Measurements from ENCODE around the gene VSIG10.
"Not testable (repeated sequence)": the region's sequence is repeated elsewhere in the genome, so short reads cannot be mapped to it uniquely, and the experiment has no call there.

Gene VSIG10, protein sequence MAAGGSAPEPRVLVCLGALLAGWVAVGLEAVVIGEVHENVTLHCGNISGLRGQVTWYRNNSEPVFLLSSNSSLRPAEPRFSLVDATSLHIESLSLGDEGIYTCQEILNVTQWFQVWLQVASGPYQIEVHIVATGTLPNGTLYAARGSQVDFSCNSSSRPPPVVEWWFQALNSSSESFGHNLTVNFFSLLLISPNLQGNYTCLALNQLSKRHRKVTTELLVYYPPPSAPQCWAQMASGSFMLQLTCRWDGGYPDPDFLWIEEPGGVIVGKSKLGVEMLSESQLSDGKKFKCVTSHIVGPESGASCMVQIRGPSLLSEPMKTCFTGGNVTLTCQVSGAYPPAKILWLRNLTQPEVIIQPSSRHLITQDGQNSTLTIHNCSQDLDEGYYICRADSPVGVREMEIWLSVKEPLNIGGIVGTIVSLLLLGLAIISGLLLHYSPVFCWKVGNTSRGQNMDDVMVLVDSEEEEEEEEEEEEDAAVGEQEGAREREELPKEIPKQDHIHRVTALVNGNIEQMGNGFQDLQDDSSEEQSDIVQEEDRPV

DNA sequence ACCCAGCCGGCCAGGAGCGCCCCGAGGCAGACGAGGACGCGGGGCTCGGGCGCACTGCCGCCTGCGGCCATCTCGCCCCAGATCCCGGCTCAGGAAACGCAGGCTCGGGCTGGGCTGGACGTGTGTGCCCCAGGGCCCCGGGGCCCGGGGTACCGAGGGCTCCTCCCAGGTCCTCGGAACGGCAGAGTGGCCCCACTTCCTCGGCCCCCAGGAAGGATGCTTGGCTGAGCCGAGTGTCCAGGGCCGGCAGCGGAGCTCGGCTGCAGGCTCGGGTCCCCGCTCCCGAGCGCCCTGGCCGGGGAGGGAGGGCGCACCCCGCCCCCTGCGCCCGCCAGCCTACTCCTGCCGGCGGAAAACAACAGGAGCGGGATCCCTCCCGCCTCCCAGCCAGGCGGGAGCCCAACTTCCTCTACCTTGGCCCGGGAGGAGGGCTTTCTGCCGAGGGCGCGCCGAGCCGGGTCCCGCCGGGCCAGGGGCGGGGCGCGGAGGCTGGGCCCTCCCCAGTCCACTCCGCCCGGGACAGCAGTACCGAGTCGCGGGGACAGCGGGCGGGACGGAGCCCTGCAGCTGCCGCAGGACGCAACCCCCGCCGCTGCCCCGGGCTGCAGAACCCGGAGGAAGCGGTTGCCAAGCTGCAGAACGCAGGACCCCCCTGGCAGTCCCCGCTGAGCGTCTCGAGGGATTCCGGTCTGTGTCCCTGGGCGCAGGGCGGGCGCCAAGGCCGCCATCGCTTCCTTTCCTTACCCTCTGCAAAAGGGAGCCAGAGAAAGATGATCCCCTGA, at the start of gene VSIG10:
Gene VSIG10, minus strand, starts transcription at position 411 of the 782 bp plus-strand sequence. Its CDS starts 340 bp downstream, at position 71.
- peak; percentile 87 for DNase-seq

DNA sequence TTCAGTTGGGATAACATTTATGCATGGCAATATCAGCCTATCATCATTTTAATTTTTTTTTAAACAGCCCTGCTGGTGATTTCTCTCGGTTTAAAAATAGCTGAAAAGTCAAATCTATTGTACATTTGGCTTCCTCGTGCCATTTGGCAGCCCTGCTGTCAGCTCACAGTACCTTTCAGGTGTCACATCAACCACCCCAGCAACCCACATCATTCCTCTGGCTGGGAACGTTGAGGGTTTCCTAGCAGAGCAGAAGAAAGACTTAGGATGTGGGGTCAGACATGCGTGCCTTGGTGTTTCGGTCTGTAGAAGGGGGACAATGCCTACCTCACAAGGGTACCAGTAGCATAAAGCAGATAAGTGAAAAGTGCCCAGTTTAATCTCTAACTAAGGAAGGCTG, 47.9 kb upstream of the VSIG10 start:
- DNase-seq = no peak

DNA sequence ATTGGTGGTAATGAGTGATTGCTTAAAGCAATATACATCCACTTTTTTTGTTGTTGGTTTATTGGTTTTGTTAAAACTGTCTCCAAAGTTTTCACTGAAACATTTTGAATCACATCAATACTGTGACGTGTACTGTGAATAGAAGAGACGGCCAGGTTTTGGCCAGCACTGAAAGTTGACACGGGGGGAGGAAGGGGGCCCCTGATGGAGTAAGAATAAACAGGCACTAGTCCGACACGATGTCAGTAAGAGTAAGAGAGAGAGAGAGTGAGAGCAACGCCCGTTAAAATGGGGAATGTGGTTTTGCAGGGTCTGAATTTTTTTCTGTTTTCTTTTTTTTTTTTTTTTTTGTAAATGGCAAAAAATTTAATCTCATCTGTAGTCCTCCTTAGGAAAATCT, 46.8 kb upstream of the VSIG10 start:
- no peak for DNase-seq

DNA sequence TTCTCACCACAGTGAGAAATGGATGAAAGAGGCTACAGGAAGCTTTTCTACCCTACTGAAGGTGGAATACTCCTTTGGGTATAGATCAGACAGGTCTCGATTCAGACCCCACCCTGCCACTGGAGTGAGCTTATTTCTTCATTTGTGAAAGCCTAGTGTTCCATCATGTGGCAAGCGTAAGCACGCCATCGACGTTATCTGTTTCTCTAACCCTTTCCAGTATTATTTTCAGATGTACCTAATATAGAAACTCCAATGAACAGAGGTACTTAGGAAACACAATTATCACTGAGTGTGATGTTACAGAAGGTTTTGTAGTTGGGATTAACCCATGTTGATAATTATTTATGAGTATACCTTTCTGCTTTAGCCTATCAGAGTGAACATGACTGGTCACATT, 44.5 kb upstream of the VSIG10 start:
- DNase-seq = no peak

DNA sequence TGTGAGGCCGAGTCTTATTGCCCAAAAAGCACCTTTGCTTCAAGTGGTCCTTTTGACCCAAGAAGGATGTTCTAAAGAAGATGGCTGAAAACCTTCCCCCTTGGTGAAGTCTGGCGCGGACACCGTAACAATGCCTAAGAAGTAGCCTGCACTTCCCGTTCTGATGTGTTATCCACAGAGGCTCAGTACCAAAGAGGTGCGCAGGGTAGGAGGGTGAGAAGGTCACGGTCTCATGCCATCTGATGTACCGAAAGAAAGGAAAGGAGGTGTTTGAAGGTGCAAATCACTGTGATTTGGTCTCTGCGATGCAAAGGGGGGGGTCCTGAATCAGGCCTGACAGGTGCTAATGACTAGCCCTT, 42.0 kb upstream of the VSIG10 start:
- no peak for DNase-seq

DNA sequence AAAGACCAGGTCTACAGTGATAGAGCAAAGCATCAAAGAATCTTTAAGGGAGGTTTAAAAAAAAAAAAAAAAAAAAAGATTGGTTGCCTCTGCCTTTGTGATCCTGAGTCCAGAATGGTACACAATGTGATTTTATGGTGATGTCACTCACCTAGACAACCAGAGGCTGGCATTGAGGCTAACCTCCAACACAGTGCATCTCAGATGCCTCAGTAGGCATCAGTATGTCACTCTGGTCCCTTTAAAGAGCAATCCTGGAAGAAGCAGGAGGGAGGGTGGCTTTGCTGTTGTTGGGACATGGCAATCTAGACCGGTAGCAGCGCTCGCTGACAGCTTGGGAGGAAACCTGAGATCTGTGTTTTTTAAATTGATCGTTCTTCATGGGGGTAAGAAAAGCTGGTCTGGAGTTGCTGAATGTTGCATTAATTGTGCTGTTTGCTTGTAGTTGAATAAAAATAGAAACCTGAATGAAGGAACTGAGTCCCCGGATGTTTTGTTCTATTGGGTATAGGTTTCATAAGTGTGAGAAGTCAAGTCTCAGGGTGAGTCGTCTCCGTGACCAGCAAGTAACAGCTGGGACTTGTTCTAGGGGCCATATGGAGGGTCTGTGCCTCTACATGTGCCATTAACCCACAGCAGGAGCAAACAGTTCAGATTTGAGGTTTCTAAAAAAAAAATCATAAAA, 41.4 kb upstream of the VSIG10 start:
- no peak for DNase-seq

DNA sequence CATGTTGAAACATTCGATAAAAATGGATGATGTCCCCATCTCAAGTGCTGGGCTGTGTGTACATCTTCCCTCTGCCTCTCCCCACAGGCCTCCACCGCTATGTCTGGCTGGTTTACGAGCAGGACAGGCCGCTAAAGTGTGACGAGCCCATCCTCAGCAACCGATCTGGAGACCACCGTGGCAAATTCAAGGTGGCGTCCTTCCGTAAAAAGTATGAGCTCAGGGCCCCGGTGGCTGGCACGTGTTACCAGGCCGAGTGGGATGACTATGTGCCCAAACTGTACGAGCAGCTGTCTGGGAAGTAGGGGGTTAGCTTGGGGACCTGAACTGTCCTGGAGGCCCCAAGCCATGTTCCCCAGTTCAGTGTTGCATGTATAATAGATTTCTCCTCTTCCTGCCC, 40.7 kb upstream of the VSIG10 start:
- no peak for DNase-seq

DNA sequence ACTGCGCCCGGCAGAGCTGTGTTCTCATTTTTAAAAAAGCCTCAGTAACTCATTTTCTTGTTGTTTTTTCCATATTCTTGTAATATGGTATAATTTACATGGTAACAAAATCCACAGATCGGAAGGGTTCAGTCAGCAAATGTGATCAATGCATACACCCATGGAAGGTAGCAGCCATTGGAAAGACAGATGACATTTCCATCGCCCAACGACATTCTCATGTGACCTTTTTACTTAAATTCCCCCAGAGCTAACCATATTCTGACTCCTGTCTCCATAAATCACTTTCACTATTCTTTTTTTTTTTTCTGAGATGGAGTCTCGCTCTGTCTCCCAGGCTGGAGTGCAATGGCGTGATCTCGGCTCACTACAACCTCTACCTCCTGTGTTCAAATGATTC, 37.0 kb upstream of the VSIG10 start:
- DNase-seq = no peak

DNA sequence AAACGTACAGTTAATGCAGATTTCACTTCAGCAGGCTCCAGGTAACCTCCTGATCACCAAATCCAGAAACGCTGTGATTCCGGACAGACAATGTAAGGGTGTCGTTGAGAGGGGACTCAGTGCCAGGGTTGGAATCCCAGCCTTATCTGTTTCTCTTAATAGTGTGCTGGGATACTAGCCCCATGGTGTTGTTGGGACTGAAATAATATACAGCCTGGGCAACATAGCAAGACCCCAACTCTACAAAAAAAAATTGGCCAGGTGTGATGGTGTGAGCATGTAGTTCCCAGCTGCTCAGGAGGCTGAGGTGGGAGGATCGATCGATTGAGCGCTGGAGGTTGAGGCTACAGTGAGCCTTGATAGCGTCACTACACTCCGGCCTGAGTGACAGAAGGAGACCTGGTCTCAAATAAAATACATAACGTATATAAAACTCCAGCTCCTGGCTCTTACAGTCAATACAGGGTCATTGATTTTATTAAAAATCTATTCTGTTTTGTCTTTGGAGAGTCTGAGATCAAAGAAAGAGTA, 33.4 kb upstream of the VSIG10 start:
- DNase-seq = no peak

DNA sequence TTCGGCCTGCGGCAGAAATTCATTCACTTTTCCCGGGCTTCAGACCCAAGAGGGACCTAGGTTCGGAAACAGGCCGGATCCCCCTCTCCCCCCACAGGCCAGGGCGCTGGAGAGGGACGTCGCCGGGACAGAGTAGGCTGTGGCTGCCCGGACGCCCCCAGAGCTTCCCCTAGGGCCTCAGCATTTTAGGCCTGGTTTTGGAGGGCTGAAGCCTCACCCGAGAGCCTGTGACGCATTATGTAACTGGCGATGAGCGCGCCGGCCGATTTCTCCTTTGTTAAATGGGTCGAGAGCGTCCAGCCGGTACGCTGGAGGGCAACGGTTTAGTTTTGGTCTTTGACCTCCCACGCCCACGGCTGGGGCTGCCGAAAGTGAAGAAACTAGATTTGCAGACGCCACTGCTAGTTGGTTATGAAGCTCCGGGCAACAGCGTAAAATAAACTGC, 32.8 kb upstream of the VSIG10 start:
- DNase-seq = peak; percentile 46

DNA sequence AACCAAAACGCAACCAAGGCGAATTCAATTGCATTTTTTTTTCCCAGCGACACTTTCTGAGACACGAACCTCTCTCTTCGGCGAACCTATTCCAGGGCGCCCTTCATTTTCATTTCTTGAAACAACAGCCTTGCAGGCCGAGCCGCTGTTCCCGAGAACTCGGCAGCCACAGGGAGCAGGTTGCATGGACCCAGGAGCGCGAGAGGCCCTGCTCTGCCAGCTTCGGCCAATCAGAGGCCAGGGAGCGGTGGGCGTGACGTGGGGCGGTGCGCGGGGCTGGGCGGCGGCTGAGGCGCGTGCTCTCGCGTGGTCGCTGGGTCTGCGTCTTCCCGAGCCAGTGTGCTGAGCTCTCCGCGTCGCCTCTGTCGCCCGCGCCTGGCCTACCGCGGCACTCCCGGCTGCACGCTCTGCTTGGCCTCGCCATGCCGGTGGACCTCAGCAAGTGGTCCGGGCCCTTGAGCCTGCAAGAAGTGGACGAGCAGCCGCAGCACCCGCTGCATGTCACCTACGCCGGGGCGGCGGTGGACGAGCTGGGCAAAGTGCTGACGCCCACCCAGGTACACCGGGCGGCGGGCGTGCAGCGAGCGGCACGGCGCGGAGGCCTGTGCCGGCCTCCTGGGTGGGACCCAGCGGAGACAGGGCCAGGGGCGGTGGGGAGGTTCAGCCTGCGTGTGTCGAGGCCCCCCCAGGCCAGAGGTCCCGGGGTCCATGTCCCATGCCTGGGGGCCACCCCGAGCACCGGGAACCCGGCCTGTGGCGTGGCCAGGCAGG, 32.2 kb upstream of the VSIG10 start, which contains the start of gene PEBP1:
Gene PEBP1, plus strand, starts transcription at position 337 of the 771 bp plus-strand sequence. Its CDS starts 86 bp downstream, at position 423.
- peak; percentile 93 for DNase-seq

DNA sequence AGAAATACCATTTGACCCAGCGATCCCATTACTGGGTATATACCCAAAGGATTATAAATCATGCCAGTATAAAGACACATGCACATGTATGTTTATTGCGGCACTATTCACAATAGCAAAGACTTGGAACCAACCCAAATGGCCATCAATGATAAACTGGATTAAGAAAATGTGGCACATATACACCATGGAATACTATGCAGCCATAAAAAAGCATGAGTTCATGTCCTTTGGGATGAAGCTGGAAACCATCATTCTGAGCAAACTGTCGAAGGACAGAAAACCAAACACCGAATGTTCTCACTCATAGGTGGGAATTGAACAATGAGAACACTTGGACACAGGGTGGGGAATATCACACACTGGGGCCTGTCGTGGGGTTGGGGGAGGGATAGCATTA, 25.6 kb upstream of the VSIG10 start:
- DNase-seq = not testable (repeated sequence)

DNA sequence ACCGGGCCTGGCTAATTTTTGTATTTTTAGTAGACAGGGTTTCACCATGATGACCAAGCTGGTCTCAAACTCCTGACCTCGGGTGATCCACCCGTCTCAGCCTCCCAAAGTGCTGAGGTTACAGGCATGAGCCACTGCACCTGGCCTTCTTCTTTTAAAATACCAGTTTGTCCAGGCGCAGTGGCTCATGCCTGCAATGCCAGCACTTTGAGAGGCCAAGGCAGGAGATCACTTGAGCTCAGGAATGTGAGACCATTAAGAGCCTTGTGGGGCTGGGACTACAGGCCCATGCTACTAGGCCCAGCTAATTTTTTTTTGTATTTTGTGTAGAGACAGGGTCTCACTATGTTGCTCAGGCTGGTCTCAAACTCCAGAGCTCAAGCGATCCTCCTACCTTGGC, 24.1 kb upstream of the VSIG10 start:
- DNase-seq = no peak

DNA sequence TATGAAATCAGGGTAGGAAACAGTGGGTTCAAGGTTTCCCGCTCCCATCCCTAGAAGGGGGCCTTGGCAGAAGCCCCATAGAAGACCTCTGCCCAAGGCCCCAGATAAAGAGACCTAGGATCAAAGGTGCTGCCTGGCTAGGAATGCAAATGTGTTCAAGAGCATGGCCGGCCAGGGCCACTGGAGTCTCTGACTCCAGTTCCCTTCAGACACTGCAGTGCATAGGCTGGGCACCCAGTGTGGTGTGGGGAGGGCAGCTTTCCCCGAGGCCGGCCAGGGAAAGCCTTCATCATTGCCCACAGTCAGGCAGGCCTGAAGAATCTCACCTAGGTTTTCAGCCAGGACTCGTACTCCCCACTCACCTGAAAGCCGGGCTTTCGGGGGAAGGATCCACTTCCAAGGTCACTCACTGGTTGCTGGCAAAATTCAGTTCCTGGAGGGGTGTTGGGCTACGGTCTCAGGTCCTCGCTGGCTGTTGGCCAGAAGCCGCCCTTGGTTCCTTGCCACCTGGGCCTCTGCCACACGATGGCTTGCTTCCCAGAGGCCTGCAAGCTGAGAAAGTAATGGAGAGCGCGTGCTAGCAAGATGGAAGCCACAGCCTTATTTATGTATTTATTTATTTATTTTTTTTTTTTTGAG, 22.4 kb upstream of the VSIG10 start:
- DNase-seq = no peak

DNA sequence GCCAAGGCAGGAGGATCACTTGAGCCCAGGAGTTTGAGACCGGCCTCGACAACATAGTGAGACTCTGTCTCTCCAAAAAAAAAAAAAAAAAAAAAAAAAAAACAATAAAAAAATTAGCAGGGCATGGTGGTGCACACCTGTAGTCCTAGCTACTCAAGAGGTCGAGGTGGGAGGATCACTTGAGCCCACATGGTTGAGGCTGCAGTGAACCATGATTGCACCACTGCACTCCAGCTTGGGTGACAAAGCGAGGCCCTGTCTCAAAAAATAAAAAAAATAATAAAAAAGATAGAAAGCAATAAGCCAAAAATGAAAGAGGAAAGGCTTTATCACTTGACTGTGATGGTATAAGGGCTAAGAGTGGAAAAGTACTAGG, 21.9 kb upstream of the VSIG10 start:
- DNase-seq = no peak

DNA sequence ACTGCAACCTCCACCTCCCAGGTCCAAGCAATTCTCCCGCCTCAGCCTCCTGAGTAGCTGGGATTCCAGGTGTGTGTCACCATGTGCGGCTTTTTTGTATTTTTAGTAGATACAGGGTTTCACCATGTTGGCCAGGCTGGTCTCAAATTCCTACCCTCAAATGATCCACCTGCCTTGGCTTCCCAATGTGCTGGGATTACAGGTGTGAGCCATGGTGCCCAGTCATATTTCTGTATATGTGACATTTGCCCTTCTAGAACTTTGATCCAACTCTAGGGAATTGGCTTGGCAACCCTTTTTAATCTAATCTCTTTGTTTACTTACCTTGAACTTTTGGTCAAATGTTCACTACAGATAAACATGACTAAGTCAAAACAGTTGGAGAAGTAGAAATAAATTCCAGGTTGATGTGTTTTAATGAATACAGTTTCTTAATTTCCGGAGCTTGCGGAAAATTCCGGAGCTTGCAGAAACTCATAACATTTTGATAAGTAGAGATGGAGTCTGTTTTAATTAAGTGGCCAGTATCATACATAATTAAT, 20.6 kb upstream of the VSIG10 start:
- no peak for DNase-seq

DNA sequence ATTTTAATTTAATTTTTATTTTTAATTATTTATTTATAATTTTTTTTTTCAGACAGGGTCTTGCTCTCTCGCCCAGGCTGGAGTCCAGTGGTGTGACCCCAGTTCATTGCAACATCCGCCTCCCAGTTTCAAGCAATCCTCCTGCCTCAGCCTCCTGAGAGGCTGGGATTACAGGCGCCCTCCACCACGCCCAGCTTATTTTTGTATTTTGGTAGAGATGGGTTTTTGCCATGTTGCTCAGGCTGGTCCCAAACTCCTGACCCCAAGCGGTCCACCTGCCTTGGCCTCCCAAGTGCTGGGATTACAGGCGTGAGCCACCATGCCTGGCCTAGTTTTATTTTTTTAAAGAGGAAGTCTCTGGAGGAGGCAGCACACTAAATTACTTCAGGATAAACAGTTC, 18.5 kb upstream of the VSIG10 start:
- DNase-seq = no peak

DNA sequence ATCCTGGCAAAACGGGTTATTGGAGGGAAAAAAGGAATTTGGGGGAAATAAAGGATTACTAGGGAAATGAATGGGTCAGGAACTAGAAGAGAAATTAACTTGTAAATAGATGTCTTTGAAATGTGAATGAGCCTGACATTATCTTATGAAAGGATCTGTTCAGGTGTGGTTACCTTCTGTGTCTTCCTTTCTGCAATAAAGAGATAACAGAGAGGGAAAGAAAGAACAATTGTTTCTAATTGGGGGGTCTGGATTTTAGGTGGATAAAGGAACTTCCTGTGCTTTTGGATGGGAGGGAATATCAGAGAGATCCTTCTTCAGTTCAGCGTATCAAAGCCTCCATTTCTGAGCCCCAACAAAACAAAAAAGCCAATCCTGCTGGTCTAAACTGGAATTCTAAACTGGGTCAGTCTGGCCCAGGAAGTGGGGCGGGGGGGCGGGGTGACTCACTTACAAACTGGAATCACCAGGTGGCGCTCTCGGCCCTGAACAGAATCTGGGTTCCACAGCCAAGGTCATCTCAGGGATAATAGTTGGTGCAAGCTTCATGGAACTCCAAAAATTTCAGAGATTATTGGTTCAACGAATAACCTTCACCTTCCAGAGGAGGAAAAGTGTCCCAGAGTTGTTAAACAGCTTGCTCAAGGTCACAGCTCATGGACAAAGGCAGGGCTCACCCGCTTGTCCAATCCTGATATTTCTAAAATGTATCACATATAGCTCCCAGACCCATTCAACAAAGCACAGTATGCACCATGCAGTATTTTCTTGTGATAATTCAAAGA, 17.0 kb upstream of the VSIG10 start:
- DNase-seq = peak; percentile 80

DNA sequence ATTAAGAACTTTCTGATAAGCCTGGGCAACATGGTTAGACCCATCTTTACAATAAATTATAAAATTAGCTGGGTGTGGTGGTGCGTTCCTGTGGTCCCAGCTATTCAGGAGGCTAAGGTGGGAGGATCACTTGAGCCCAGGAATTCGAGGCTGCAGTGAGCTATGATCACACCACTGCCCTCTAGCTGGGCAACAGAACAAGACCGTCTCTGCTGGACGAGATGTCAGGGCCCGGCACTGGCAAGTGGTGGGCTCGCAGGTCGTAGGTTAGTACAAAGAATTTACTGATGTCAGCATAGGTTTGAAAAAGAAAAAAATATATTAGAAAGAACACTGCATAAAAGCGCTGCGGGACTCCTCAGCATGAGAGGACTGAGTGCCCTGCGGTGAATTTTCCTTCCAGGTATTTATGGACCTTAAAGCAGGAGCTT, 15.7 kb upstream of the VSIG10 start:
- no peak for DNase-seq

DNA sequence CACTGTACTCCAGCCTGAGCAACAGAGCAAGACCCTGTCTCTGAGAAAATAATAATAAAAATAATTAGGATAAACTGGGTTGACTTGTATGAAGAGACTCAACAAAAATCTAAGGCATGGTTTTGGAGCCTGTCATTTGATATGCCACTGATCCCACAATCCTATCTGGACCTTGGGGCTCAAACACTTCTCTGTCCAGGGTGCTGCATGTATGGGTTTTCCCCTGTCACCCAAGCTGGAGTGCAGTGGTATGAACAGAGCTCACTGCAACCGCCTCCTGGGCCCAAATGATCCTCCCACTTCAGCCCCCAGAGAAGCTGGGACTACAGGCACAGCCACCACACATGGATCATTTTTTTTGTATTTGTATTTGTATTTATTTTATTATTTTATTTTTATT, 5.3 kb upstream of the VSIG10 start:
- DNase-seq = no peak

DNA sequence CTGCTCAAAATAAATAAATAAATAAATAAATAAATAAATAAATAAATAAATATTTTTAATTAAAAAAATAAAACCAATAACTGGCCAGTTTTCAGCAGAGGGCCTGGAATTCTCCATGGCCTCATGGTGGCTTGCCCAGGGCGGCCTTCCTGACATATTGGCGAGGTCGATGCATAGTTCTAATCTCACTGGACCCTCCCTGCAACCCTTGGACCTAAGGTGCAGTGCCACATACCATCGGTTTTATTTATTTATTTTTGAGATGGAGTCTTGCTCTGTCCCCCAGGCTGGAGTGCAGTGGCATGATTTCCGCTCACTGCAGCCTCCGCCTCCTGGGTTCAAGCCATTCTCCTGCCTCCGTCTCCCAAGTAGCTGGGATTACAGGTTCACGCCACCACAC, 3.9 kb upstream of the VSIG10 start:
- DNase-seq = no peak
